GM12801 (cell line): ENCODE results near the gene RAB27B.

Experiments
- TF ChIP-seq, protein P1 (sequence below): IDR thresholded peaks from one replicate; pipeline ENCODE4 v1.5.1; 2011; ENCODE audit warnings: control low read depth; ENCODE audit not compliant: insufficient read length; ENCODE audit errors: extremely low read depth

Gene RAB27B

DNA sequence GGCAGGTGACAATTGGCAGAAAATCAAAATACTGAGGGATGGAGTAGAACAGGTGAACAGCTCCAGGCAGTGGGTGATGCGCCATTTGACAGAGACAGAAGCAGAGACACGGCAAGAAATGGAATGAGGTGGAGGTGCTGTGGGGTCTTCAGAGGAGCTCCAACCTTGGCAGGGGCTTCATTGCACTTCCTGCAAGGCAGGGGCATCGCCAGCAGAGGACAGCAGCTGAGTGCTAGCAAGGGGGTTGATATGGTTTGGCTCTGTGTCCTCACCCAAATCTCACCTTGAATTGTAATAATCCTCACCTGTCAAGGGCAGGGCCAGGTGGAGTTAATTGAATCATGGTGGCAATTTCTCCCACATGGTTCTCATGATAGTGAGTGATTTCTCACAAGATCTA is 88.2 kb downstream of the RAB27B start:
- TF ChIP-seq, protein P1, sequence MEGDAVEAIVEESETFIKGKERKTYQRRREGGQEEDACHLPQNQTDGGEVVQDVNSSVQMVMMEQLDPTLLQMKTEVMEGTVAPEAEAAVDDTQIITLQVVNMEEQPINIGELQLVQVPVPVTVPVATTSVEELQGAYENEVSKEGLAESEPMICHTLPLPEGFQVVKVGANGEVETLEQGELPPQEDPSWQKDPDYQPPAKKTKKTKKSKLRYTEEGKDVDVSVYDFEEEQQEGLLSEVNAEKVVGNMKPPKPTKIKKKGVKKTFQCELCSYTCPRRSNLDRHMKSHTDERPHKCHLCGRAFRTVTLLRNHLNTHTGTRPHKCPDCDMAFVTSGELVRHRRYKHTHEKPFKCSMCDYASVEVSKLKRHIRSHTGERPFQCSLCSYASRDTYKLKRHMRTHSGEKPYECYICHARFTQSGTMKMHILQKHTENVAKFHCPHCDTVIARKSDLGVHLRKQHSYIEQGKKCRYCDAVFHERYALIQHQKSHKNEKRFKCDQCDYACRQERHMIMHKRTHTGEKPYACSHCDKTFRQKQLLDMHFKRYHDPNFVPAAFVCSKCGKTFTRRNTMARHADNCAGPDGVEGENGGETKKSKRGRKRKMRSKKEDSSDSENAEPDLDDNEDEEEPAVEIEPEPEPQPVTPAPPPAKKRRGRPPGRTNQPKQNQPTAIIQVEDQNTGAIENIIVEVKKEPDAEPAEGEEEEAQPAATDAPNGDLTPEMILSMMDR: no peak

DNA sequence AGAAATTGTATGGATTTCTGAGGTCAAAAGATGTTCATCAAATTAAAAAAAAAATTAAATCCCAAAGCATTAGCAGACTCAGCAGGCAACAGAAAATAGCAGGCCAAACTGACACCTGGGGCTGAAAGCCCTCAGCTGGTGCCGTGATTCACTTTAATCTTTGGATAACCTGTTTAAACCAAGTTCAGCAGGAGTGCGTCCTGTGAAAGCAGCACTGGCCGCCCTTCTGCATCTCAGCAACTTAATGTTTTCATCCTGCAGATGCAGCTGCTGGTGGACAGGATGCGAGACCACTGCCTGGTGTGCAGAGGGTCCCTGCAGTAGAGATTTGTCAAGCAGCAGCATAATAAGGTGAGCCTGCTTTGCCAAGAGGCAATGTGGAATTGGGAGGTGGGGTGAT is 89.8 kb downstream of the RAB27B start:
- TF ChIP-seq, protein P1: no peak

- TF ChIP-seq, protein P1: no peak
Measured at GRCh38 chr18:54919412-54919811, 91.1 kb downstream of the RAB27B start.

GRCh38 chr18:54923339-54923956 is 95.2 kb downstream of the RAB27B start:
- TF ChIP-seq, protein P1: no peak

DNA sequence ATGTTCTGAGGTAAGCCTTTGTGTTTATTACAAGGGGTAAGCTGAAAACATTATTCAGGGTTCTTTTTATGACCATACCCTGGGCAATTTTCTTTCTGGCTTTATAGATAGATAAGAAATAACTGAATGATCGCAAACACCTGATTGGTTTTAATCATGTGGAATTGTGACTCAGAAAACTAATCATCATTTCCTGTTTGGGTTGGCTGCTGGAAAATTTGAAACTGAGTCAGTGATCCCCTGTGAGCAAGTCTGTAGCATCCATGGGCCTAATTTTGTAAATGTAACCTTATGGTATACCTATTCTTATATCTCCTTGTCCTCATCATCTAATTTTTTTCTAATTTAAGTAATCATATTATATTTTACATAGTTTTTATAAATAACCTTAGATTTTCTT is 96.7 kb downstream of the RAB27B start:
- TF ChIP-seq, protein P1: no peak

- TF ChIP-seq, protein P1: no peak
Measured at GRCh38 chr18:54926593-54927325, 98.5 kb downstream of the RAB27B start.

DNA sequence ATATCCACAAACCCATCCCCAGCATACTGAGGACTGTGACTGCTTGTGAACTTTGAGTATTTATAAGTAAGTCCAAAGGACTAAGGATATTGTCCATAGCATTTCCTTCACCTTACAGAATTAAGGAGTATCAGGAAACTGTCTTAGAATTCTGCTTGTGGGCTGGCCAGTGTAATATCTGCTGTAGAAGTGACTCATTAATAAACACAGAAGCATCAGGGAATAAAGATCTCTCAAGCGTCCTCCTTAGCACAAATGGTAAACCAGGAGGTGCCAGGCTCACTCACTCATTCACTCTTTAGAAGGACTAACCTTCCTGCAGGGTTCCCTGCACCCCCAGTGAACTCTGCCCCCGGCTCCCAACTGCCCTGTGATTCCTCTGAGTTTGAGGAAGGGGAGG is 100.0 kb downstream of the RAB27B start:
- TF ChIP-seq, protein P1: no peak
